GM19372 (cell line): Measurements from ENCODE around the gene FOXC2.
"Not testable (repeated sequence)": the region's sequence is repeated elsewhere in the genome, so short reads cannot be mapped to it uniquely, and the experiment has no call there.

Source experiments
- ATAC-seq: cut with Tn5 transposase; IDR thresholded peaks from one replicate; pipeline ENCODE4 v1.9.1; 2021; ENCODE audit warnings: mild to moderate bottlenecking, low read depth, moderate library complexity; ENCODE audit not compliant: unreplicated experiment

Gene FOXC2

DNA sequence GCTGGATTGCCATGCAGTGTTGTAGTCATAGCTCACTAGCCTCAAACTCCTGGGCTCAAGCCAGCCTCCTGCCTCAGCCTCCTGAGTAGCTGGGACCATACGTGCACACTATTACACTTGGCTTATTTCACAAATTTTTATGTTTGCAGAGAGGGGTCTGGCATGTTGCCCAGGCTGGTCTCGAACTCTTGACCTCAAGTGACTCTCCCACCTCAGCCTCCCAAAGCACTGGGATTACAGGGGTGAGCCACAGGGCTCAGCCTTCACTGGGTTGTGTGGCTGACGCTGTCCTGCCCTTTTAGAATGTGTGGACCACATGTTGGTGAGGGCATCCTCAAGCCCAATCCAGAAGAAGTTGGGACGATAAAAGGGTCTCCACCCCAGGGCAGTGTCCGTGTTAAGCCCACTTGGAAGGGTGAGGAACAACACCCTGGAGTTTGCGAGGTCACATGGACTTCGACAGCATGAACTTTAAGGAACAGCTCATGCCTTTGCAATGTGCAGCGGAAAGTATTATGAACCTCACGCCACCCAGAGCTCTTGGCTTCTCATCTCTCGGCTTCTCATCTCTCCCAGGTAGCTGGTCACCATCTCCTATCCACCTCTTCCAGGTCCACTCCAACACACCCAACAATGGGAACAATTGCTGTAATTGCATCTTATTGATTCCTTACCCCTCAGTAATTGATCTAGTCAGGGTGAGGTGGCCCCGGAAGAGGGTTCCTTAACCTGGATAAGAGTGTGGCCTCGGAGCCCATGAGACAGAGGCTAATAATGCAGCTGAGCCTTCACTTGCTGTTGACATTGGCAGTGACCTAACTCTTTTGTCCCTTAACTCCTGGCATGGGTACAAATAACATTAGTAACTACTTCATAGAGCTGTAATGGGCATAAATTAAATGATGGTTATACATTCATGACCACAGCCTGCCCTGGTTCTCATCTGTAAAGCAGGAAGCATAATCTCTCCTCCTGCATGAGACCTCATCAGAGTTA, 18.4 kb downstream of the FOXC2 start:
- ATAC-seq = no peak

DNA sequence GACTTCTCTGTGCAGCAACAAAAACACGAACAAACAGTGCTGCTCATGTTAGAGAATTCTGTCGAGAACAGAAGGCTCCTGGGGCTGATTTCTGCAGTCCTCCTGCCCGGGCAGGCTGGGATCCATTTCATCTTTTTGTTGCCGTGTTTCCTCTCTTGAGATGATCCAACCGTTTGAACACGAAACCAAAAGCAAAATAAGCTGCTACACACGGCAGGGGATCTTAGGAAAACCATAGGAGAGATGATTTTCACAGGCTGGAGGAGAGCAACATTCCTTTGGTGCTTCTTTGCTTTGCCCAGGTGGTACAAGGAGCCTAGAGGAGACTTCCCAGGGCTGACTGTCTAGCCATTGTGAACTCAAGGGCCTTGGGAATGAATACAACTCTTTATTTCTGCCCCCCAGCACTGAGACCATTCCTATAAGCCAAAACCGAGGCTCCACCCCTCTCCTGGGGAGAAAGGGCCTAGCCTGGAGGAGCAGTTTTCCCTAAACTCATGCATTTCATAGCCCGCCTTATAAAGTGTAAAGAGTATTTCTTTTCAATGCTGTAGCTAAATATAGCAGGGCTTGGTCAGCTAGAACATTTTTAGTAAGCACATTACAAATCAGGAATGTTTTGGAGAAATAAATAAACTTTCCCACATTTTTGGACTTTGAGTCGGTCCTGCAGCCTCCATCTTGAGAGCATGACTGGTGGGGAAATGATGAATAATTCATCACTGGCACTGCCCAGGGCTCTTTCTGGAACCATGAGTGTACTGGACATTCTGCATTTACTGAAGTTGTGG, 19.4 kb downstream of the FOXC2 start:
- ATAC-seq = no peak

DNA sequence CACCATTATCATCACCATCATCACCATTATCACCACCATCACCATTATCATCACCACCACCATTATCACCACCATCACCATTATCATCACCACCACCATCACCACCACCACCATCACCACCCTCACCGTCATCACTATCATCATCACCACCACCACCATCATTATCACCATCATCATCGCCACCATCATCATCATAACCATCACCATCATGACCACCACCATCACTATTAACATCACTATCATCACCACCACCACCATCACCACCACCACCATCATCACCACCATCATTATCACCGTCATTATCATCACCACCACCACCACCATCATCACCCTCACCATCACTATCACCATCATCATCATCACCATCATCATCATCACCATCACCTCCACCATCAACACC, 20.9 kb downstream of the FOXC2 start:
- ATAC-seq = no peak

DNA sequence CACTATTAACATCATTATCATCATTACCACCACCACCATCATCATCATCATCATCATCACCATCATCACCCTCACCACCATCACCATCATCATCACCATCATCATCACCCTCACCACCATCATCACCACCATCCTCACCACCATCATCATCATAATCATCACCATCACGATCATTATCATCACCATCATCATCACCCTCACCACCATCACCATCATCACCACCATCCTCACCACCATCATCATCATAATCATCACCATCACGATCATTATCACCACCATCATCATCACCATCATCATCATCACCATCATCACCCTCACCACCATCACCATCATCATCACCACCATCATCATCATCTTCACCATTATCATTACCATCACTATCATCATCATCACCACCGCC, 21.3 kb downstream of the FOXC2 start:
- not testable (repeated sequence) for ATAC-seq

DNA sequence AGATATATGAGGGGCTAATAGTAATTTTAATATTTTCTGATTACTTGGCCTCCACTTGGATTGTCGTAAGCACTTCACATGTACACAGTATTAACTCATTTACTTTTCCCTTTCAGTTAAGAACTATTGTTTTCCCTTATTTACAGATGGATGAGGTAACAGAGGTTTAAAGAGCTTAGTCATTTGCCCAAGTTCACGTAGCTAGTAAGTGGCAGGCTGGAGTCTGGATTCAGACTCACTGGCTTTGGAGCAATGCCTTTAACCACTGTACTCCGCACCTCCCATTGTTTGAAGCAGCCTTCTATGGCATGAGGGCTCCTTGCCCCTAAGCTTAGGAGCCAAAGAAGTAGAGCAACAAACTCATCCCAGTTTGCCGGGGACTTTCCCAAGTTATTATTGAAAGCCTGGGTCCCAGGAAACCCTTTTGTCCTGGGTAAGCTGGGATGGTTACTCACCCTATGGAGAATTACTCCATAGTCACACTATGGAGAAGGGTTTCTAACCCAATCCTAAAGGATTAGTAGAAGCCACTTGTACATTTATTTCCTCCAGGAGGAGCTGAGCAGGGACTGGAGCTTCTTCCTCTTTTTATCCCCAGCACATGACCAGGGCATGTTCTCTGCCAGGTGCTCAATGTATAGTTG, 24.0 kb downstream of the FOXC2 start:
- ATAC-seq = no peak

DNA sequence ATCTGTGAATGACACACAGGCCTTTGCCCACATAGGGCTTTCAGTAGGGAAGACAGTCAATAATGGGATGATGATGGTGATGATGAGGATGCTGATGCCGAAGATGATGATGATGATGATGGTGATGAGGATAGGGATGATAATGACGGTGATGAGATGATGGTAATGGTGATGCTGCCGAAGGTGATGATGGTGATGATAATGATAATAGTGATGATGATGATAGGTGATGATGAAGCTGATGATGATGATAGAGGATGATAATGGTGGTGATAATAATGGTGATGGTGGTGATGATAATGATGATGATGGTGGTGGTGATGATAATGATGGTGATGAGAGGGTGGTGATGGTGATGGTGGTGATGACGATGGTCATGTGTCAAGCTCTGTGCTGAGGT, 24.6 kb downstream of the FOXC2 start:
- no peak for ATAC-seq

DNA sequence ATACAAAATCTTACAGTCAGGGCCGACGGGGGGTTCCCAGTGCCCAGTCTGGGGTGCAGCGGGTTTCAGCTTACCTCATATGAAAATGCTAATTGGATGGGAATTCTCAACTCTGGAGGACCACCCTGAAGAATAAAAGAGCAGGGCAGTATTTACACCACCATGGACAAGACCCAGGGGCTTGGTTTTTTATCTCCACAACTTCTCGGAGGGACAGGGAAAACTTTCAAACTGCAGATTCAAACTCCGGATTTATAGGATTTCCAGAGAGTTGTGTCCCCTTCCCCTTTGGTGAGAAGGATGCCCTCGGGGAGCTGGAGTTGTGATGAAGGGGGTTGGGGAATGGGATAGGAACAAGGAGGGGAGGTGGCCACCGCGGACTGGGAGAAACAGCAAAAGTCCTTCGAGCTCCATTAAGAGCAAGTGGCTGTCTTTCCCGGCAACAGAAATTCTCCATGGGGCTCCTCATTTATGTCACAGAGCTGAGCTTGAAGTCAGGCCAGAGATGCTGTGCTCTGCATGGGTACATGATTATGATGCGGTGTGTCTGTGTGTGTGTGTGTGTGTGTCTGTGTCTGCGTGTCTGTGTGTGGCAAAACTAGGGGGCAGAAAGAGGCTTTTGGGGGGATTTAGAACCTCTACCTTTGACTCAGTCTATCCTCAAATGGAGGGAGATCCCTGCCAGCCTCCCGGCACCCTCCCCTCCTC, 27.4 kb downstream of the FOXC2 start:
- ATAC-seq = no peak

DNA sequence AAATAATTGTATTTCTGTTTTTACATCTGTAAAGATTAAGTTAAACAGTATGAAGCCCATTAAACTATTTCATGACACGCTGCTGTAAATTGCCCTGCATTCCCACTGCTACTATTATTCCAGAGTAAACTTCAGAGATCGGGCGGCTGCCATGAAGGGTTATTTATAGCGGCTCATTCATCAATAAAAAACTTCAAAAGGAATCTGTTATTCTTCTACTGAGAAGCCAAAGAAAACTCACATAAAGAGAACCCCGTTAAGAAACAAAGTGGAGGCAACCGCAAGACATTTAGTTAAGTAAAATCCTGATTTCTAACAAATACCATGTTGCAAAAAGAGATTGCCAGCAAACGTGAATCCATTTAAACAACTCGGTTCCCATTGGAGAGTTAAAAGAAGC, 28.1 kb downstream of the FOXC2 start:
- no peak for ATAC-seq

DNA sequence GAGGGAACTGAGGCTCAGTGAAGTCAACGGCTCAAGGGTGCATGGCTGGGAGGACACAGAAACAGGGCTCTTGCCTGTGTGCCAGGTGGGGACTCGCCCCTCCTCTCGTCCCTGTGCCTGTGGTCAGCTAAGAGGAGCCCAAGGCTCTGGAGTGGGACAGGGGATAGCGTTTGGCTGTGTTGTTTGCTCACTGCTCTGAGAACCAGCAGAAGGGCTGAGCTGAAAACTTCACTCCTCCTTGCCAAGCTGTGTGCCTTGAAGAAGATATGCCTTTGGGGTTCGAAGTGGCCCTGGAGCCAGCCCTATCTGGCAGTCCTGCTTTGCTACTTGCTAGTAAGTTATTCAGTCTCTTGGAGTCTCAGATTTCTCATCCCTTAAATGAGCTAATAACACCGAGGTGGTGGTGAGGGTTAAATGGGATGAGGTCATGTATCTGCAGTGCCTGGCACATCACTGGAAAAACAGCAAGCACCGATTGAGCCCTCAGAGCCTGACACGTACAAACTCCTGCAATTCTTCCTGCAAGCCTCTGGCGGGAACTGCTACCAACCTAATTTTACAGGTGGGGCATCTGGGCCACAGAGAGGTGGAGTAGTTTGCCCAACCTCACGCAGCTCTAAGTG, 29.5 kb downstream of the FOXC2 start:
- no peak for ATAC-seq

DNA sequence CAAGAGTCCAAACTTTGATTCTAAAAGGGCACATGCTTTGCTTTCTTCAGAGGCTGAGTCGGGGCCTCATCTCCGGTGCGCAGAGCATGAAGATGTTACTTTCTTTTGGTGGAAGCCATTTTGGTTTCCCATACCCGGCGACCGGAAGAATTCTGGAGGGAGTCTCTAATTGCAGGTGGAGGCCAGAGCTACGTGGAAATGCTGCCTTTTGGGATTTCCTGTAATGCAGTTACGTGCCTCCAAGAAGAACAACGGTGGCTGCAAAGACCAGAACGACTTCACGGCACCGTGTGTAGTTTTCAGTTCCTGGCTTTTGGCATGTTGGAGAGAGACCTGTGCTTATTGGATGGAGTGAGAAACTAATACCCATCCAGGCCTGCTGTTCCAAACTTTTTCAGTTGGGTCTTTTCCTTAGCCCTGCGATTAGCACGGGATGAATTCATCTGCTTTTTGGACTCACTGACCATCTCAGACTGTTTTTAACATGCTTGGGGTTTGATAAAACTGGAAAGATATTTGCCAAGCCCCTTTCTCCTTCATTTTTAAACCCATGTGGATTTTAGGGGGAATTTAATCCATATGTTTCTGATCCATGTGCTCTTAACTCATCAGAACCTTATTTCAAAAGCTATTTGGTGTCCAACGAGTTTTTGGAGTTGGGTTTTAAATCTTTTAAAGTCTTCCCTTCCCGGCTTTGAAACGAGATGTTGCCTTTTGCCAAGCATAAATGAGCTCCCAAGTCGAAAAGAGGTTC, 30.7 kb downstream of the FOXC2 start:
- no peak for ATAC-seq

DNA sequence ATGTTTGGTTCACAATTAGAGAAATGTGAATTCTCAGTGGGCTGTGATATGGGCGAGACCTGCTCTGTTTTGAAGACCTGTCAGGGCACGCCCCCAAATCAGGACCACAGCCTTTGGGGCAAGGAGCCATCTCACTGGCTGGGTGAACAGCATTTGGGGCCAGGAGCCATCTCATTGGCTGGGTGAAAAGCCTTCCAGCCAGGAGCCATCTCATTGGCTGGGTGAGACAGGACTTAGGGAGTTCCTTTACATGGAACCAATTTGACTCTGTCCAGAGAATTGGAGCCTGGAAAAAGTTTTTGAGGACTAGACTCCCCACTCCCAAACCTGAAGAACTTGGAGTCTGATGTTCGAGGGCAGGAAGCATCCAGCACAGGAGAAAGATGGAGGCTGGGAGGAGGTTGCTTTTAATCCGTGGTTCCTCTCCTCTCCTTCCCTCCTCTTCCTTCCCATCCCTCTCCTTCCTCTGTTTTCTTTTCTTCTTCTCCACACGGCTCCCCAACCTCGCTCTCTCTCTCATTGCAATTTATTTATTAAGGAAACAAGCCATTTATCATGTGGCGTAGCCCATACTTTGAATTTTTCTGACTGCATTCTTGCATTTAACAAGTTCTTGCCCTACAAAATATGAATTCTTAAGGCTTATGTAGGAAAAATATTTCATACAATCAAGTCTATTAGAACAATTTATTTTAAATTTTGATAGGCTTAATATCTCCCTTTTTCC, 31.4 kb downstream of the FOXC2 start:
- ATAC-seq = no peak

DNA sequence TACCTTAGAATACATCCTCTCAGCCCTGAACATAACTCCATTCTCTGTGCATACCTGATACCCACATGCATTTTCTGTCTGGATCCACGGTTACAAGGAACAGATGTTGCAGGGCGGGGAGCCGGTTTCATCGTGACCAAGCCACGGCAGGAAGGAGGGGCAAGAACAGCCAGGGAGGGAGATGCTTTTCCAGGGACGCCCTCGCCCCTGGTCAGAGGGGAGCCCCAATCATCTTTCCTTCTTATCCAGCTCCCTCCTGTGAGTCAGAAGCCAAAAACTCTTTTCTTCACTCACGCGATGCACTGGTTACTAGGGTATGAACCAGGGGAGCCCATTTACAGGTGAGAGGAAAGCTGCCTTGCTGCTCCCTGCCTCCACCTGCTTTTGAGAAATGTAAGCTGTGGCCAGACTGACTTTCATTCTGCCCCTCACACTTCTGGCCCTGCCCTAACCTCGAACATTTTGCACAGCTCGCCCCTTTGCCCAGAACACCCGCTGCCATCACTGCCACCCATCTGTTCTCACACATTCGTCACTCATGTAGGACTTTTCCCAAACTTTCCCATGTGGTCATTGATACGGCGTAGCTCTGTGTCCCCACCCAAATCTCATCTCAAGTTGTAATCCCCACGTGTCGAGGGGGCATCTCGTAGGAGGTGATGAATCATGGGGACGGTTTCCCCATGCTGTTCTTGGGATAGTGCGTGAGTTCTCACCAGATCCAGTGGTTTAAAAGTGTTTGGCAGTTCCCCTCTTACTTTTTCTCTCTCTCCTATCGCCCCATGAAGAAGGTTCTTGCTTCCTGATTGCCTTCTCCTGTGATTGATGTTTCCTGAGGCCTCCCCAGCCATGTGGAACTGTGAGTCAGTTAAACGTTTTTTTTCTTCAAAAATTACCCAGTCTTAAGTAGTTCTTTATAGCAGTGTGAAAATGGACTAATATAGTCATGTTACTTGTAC, 32.3 kb downstream of the FOXC2 start:
- ATAC-seq = no peak

DNA sequence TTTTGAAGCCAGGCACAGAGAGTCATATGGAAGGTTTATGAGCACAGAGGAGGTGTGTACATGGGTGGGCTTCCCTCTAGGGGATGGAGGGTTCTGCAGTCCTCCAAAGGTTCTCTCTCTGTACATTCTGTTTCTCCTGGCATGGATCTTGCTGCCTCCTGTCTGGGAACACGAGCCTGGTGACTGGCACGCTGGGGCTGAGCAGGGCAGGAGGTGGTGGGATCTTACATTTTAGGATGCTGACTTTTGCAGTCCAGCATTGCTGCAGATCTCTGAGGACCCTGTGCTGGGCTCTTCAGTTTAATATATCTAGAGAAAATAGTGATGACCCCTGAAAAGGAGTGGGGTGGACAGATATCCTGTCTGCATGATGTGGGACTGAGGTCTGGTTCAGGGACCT, 34.7 kb downstream of the FOXC2 start:
- ATAC-seq = no peak

DNA sequence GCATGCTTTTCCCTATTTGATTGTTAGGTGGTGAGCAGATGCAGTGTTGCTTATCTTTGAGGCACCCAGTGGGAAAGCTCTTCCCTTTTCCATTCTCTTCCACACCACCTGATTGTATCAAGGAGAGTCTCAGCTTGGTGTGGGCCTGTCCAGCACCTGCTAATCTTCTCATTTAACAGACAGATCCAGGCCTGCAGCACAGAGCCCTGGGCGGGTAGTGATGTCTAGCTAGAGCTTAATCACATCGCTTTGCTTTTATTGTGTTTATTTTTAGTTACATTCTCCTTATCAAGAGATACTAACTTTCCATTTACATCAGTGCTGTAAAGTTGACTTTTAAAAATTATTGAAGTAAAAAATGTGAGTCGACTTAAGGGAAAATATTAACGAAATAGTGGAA, 35.9 kb downstream of the FOXC2 start:
- no peak for ATAC-seq

DNA sequence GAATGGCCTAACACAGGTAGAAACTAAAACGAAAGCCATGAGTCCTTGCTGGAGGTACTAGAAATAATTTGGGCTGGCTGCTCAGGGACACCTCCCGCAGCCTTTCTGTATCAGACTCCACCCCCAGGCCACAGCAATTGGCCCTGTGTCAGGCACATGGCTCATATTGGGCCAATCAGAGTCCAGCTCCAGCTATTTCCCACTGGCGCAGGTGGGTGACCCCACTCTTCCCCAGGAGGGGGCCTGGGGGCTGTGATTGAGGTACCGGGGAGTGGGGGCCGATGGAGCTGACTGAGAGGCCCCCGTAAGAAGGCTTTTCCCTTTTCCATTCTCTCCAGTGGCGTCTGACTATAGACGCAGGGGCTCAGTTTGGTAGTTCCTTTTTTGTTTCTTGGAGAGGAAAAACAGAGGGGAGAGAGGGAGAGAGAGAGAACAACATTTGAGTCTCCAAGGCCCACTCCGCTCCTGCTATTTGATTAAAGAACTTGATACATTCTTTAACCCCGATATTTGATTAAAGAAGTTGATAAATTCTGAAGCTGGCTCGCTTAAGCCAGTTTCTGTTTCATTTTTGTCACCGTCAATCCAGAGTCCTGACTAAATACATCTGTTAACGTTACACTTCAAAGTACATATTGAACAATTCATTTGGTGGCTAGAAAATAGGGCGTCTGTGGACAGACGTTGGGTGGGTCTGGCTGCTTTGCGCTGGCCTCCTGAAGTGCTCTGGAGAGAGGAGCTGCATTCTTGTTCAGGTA, 38.0 kb downstream of the FOXC2 start:
- ATAC-seq = peak; percentile 79

DNA sequence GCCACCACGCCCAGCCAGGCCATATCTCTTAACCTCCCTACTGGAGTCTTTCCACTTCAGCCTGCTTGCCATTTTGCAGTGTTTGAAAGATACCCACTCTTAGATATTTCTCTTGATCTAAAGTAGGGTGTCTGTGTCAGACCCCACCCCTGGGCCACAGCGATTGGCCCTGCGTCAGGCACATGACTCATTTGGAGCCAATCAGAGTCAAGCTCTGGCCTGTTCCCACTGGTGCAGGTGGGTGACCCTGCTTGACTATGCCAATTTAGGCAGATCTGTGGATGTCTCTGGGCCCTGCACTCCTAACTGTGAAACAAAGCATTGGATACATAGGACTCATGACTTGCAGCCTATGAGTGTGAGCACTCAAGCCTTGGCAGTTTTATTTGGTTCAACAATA, 39.3 kb downstream of the FOXC2 start:
- ATAC-seq = no peak

DNA sequence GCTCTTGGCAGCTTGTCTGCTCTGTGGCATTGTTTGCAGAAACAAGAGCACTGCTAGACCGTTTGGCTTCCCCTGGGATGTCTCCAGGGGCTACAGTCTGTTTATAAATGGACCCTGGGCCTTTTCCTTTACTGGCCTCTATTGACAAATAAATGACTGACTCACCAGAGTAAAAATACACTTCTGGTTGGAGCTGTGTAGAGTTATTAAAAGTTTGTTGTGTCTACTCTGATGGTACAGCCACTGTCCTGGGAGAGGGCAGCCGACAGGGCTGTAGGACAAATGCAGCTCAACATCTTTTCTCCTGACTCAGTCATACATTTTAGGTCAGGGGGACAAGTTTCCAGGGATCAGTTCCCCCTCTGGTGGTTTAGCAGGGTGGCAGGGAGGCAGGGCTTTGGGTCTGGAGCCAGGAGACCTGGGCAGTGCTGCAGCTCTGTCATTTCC, 41.7 kb downstream of the FOXC2 start:
- no peak for ATAC-seq
